ENCODE data around the gene FAM184B.

FAM184B gene

DNA sequence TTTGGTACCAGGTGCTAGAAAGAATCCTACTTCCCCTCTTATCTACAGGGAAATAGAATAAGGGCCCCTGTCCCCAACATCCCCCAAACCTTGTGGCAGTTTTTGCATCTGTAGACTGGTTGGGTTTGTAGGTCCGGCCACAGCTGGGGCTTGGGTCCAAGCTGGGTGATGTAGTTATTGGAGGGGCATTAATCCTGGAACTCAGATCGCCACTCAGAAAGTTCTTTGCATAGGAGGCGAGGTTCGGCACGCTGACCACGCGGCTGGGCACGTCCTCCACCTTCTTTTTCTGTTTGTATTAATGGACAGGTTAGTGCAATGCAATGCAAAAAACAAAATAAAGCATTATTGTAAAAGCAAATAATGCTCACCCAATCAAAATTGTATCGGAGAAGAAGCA lies 147.8 kb downstream of the FAM184B start:
- no peak for DNase-seq (ENCODE audit: low spot score)

DNA sequence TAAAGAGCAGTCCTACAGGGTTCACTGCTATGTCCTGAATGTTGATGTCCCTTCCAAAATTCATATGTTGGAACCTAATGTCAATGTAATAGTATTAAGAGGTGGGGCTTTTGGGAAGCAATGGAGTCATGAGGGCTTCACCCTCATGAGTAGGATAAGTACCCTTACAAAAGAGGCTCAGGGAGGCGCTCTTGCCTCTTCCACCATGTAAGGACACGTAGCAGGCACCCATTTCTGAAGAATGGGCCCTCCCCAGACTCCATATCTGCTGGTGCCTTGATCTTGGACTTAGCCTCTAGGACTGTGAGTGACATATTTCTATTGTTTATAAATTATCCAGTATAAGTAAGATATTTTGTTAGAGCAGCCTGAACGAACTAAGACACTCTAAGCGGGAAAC lies 151.2 kb downstream of the FAM184B start:
- DNase-seq (ENCODE audit: low spot score), result no peak

DNA sequence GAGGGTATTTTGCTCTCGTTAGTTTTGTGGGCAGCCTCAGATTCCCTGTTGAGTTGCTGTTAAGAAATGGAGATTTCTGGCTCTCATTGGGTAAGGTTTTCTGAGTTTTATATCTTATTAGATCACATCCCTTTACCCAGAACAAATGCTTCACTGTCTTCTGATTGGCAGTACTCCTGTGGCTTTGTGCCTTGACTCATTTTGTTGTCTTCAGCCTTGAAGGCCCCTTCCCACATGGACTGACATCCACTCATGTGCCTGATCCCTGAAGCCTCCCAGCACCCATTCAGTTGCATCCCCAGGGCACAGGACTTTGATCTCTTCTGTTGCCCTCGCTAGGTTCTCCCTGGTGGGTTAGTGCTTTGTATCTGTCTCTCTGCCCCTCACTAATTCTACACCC lies 156.6 kb downstream of the FAM184B start:
- no peak for DNase-seq (ENCODE audit: low spot score)

DNA sequence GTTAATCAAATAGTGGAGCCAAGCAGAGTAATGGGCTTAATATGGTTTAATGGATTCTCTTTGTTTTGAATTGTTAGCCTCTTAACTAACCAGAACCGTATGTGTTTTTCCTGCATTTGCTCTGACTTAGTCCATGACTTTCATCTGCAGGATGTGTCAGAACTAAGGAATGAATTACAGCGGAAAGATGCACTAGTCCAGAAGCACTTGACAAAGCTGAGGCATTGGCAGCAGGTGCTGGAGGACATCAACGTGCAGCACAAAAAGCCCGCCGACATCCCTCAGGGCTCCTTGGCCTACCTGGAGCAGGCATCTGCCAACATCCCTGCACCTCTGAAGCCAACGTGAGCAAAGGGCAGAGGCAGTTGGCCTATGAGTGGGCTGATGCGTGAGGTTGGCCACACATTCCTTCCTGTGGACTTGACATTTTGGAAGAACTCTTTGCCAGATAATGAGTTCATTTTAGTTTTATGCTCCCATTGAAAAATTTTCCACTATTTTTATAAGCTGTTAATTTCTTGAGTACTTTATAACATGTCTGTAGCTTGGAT lies 157.9 kb downstream of the FAM184B start:
- DNase-seq (ENCODE audit: low spot score), result no peak

DNA sequence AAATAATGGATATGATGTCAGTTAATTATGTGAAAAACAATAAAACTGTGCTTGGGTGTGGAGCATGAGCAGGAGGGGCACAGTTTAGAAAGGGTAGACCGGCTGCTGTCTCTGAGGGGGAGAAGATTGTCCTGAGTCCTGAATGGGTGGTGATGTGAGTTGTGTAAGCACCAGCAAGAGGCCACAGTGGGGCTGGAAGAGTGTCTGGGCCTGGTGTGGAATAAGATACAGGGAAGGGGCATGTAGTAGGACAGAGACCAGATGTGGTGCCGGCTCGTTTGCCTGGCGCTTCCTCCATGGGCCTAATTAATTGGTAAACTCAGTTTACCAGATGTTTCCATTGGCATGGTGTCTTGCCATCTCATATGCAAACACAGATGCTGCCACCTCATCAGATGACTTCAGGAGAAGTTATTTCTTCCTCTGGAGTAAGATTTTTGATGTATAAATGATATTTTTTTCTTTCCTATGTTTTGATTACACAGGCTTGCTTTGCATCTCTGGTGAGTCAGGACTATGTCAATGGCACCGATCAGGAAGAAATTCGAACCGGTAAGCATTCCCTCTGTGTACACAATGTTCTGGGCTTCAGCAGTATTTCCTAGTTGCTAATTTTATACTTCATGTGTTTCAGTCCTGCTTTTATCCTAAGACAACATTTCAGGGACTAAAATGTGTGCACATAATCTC lies 161.9 kb downstream of the FAM184B start:
- no peak for DNase-seq (ENCODE audit: low spot score)

DNA sequence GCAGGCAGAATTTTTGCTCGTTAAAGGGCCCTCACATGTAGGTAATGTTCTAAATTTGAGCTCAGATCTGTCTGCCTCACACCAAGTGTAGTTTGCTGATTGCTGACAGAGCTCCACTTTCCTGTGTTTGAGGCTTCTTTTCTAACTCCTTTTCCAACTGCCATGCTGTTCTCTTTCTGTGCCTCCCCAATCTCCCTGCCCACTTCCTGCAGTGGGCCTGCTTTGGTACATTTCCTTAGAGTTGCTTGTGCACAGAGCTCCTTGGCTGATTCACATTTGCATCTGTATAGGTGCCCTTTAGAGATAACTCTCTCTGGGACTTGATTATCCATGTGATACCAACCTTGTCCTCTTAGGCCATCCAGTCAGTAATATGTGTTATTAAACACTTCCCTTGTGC lies 162.5 kb downstream of the FAM184B start:
- DNase-seq (ENCODE audit: low spot score), result no peak

DNA sequence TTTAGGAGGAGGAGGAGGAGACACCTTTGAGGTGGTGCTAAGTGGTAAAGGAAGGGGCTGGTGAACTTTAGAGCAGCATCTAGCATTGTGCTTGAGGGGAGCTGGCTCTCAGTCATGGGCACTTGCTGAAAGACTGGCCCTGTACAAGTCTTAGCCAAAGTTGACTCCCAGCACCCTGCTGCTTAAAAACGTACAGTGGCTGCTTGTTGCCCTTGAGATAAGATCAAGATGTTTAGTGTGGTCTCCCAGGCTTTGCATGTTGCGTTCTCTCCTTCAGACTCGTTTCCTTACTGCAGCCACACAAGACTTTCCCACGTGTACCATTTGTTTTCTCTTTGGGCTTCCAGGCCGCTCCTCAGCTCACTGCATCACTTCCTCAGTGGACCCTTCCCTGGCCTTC lies 165.1 kb downstream of the FAM184B start:
- DNase-seq (ENCODE audit: low spot score), result no peak

DNA sequence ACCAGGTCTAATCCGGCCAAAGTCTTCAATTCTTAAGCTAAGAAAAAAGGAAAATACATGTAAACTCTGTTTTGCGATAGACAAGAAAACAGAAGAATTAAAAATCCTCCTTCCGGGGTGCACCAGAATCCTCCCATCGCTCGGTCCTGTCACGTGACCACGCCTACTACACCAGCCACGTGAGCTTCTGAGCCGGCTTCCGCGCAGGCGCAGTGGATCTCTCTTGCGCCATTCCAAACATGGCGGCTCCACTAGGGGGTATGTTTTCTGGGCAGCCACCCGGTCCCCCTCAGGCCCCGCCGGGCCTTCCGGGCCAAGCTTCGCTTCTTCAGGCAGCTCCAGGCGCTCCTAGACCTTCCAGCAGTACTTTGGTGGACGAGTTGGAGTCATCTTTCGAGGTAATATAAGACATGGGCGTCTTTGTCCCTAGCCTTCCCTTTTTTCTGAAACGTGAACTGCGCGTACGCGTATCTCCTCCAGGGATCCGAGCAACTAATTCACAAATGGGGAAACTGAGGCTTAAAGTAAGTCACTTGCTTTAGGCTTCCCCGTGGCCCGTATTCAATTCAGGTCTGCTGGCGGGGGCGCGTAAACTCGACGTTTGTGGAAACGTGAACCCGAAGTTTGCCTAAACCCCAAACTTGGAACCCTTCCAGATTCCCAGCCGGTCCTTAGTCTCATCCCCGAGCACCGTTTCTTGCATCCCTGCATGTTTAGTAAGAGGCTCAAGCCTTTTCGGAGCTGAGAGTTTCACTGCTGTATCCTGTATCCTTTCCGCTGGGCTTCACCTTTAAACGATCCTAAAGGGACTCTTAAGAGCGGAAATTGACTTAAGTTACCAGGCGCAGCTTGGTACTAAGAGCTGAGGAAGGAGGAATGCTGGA lies 166.8 kb downstream of the FAM184B start, which contains the start of gene MED28:
Gene MED28, plus strand, starts transcription at position 226 of the 884 bp plus-strand sequence. Its CDS starts 14 bp downstream, at position 240.
- peak; percentile 98 for DNase-seq (ENCODE audit: low spot score)

DNA sequence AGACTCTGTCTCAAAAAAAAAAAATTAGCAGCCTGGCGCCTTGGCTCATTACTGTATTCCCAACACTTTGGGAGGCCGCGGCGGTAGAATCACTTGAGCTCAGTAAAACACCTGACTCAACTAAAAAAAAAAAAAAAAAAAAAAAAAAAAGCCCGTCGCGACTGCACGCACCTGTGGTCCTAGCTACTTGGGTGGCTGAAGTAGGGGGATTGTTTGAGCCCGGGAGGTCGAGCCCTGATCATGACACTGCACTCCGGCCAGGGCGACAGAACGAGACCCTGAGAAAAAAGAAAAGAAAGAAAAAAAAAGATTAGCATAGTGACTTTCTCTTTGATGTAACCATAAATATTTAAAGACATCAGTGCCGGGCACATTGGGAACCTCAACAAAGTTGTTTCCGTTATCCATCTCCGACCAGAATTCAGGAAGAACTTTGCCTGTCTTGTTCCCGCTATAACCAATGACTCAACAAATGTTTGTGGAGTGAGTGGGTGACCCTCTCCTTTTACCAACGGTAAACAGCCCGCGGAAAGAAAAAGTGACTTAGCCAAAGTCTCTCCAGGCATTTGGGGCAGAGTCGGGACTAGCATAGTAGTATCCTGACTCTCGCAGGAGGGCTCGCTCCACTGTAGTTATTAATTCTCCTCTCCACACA lies 167.5 kb downstream of the FAM184B start:
- no peak for DNase-seq (ENCODE audit: low spot score)

DNA sequence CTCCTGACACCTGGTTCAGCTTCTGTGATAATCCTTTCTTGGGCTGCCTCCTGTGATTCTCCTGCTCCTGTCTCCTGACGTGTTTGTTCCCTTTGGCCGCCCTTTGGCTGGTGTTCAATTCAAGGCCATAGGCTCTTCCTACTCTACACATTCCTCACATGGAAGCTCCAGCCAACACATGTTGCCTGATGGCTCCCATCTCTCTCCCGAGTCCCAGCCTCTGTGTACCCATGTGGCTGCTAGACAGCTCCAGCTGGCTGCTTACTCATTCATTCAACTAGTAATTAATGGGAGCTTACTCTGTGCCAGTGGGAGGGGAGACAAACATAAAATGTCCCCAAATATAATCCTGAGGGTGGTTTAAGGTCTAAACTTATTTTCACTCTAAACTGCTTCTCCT lies 176.2 kb downstream of the FAM184B start:
- no peak for DNase-seq (ENCODE audit: low spot score)

DNA sequence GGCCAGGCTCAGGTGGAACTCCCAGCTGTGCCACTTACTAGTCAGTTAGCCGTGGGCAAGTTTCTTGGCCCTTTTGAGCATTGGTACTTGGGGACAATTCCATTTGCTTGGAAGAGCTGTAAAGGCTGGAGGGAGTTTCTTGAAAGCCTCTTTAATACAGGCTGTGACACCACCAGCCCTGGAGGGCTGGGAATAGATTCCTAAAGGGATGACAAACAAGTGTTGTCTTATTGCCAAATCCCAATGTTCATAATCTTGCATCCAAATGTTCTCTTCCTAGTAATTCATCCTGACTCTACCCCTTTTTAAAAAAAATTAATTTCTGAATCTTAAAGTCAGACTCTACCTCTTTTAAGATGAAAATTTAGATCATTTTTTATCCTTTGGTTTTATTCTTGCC lies 181.6 kb downstream of the FAM184B start:
- DNase-seq (ENCODE audit: low spot score), result no peak

DNA sequence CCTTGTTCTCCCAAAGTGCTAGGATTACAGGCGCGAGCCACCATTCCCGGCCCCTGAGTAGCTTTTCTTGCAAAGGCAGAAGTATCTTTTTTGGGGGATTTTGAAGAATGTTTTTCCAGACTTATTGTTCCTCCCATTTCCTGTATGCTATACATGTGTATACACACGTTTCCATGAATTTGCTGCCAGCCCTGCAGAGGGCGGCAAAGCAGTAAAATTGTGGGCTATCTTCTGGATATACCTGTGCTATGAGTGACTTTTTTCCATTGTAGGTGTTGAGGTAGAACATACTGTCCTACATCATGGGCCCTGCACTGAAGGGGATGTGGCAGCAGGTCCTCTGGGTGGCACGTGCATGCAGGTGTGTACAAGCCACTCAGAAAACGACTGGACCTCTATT lies 183.9 kb downstream of the FAM184B start:
- peak; percentile 58 for DNase-seq (ENCODE audit: low spot score)

DNA sequence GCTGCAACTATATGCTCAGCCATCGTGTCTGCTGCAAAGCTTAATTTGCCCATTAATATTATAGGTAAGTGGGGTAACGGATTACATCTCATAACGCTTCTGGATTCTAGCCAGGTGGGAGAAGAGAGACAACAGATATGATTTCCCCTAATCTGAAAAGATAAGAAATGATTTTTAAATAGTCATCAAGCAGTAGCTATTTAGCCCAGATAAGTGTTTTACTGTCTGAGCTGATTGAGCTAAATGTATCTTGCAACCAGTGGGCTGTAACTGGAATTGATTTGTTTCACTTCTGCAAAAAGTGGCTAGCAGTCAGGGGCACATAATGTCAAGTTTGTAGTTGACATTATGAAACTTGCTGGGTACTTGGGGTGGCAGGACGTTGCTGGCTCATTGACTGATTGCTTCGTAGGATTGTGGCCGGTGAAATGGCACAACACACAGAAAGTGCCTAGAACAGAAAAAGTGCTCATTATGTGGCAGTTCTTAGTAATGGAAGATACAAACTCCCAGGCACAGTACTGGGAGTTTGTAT lies 185.9 kb downstream of the FAM184B start:
- DNase-seq (ENCODE audit: low spot score), result no peak

DNA sequence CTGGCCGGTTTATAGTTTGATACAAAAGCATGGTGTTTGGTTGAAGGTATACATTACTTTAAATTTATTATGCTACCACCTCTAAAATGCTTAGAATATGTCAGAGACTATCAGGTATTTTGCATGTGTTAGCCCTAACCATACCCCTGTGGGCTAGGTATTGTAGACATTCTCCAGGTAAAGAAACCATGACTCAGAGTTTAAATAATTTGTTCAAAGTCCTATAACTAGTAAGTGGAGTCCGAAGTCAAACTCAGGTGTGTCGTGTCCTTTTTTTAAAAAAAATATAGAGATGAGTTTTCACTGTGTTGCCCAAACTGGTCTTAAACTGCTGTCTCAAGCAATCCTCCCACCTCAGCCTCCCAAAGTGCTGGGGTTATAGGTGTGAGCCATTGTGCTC lies 192.1 kb downstream of the FAM184B start:
- DNase-seq (ENCODE audit: low spot score), result no peak

DNA sequence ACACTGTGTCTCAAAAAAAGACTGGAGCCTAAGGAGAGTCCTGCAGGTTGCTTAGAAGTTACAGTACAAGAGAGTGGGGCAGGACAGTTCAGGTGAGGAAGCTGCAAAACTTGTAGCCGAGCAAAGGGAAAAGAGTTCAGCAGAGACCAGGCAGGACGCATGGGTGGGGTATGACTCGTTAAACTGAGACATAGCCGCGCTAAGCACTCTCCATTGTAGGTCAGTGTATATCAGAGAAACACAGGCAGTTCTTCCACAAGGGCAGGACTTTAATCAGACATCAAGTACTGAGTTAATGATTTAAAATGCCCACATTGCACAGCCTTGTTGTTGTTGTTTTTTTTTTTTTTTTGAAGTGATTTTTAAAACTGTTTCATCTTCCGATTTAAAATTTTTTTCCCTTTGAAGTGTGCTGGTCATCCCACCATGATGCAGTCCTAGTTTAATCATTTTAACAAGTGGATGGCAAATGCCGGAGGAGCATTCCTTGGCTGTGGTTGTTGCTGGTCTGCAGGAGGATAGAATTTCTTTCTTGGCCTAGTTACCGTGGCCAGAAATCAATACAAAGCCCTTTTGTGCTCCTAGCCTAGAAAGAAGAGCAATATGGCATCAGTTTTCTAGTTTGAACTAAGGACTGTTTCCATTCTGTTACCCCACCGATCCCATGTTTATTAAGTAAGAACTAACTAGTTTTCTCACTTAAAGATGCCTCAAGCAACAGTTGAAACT lies 194.2 kb downstream of the FAM184B start:
- DNase-seq (ENCODE audit: low spot score), result no peak

DNA sequence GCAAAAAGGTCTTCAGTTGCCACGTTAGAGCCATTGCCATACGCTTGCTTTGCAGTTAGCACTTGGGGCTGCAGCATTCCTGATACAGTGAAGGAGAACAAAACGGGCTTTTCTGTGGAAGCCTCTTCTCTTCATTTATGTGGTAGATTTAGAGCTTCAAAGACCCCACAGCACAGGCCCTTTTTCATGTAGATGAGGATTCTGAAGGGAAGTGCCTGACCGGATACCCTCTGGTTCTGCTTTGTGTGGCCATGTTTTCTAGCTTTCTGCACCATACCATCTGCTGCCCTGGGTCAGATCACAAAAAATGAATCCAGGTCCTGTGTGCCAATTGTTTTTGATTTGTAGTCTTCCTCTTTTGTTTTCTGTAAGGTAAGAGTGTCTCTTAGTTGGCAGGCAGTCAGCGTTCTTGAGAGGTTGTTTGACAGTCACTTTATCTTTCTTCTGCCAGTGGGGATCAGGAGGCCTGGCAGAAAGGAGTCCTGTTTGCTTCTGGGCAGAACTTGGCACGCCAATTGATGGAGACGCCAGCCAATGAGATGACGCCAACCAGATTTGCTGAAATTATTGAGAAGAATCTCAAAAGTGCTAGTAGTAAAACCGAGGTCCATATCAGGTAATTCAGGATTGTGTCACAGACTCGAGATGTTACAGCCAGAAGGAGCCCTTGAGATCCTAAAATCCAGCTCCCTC lies 196.8 kb downstream of the FAM184B start:
- DNase-seq (ENCODE audit: low spot score), result no peak

DNA sequence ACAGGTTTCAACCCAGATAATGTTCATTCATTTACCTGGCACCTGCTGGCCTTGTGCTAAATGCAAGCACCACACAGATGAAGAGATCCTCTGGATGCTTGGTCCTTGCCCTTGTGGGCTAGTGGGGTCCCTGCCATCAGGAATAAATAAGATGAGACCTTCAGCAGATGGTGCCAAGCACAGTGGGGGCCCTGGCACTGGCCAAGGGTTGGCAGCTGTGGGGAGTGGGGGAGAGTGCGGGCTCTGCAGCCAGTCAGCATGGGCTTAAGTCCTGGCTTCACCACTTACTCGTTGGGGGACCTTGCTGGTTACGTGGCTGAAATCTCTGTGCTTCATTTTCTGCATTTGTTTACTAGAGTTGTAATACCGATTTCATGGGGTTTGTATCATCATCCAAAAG lies 197.5 kb downstream of the FAM184B start:
- DNase-seq (ENCODE audit: low spot score), result no peak

DNA sequence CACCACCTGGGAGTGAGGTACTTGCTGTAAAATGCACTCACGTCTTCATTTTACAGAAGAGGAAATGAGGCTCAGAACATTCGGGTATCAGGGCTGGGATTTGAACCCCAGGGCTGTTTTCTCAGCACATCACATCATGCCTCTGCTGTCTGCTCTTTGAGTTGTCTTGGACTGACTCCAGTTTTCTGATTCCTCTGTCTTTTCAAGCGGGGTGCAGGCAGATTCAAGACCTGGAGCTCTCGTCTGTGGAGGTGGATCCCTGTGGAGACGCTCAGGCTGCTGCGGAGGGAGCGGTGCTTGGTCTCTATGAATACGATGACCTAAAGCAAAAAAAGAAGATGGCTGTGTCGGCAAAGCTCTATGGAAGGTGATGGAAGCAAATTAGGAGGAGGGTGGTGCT lies 198.1 kb downstream of the FAM184B start:
- DNase-seq (ENCODE audit: low spot score), result no peak

DNA sequence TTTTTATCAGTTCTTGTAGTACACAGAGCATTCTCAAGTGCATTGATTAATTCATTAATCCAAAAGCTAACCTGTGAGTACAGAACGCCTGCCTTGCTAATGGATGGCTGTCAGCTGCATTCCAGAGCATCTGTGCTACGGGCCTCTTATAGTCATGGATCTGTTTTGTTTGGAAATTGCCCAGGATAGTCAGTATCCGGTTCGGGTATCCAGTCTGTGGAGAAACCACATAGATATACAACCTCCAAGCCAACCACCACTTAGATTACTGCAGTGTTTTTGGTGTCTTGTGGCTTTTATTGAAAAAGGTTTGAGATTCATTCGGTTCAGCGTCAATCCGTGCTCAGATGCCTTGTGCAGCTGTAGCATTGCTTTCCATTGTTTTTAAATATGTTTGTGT lies 200.5 kb downstream of the FAM184B start:
- DNase-seq (ENCODE audit: low spot score), result no peak

All from D341Med (cell line).